ENCODE data around the gene CDCA7L.

- TF ChIP-seq CTCF (IDR thresholded peaks at IDR 0.05) (no peak), TAF1 (IDR thresholded peaks at IDR 0.05; ENCODE audit: borderline replicate concordance, low read depth, low read length) (no peak), NRF1 (IDR thresholded peaks at IDR 0.05; ENCODE audit: low read depth, low read length) (no peak), FOXJ3 (CRISPR knock-in tag; IDR thresholded peaks at IDR 0.05) (no peak), RXRA (IDR thresholded peaks at IDR 0.05; ENCODE audit: borderline replicate concordance, low read depth) (no peak), SIN3A (IDR thresholded peaks at IDR 0.05; ENCODE audit: borderline replicate concordance, low read depth, low read length) (no peak), EP300 (IDR thresholded peaks at IDR 0.05; ENCODE audit: borderline replicate concordance in 1 of 2, low read depth in 1 of 2, low read length in 1 of 2) (no peak), RAD21 (IDR thresholded peaks at IDR 0.05; ENCODE audit: low read length) (no peak), SMC3 (IDR thresholded peaks at IDR 0.05; ENCODE audit: low read depth, low read length) (no peak), POLR2AphosphoS5 (IDR thresholded peaks at IDR 0.05; ENCODE audit: low read depth, low read length) (no peak), MEF2A (IDR thresholded peaks at IDR 0.05; ENCODE audit: borderline replicate concordance, low read depth) (no peak), MXI1 (IDR thresholded peaks at IDR 0.05; ENCODE audit: low read depth, low read length) (no peak)
- TF ChIP-seq, protein P1, sequence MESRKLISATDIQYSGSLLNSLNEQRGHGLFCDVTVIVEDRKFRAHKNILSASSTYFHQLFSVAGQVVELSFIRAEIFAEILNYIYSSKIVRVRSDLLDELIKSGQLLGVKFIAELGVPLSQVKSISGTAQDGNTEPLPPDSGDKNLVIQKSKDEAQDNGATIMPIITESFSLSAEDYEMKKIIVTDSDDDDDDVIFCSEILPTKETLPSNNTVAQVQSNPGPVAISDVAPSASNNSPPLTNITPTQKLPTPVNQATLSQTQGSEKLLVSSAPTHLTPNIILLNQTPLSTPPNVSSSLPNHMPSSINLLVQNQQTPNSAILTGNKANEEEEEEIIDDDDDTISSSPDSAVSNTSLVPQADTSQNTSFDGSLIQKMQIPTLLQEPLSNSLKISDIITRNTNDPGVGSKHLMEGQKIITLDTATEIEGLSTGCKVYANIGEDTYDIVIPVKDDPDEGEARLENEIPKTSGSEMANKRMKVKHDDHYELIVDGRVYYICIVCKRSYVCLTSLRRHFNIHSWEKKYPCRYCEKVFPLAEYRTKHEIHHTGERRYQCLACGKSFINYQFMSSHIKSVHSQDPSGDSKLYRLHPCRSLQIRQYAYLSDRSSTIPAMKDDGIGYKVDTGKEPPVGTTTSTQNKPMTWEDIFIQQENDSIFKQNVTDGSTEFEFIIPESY (IDR thresholded peaks at IDR 0.05; ENCODE audit: borderline replicate concordance, low read depth), result no peak
- TF ChIP-seq, protein P2, sequence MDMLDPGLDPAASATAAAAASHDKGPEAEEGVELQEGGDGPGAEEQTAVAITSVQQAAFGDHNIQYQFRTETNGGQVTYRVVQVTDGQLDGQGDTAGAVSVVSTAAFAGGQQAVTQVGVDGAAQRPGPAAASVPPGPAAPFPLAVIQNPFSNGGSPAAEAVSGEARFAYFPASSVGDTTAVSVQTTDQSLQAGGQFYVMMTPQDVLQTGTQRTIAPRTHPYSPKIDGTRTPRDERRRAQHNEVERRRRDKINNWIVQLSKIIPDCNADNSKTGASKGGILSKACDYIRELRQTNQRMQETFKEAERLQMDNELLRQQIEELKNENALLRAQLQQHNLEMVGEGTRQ (IDR thresholded peaks at IDR 0.05; ENCODE audit: borderline replicate concordance, low read depth, low read length), result no peak
These were observed 77.2 kb downstream of the CDCA7L start for GRCh38 chr7:21868576-21868850.
